Fibroblast of gingiva (primary cell): ENCODE results near the gene SRP68.
"Not testable (repeated sequence)": the region's sequence is repeated elsewhere in the genome, so short reads cannot be mapped to it uniquely, and the experiment has no call there.

Experiments
- DNase-seq: peaks from one replicate; pipeline ENCODE4 v3.0.0-alpha.2; 2011; ENCODE audit warnings: low read depth

SRP68 gene

GRCh38 chr17:76076765-76077583 lies 4.7 kb upstream of the SRP68 start:
- DNase-seq = no peak

- no peak for DNase-seq
Observed at GRCh38 chr17:76076146-76076764, 3.9 kb upstream of the SRP68 start.

- no peak for DNase-seq
Observed at GRCh38 chr17:76075364-76076145, 3.2 kb upstream of the SRP68 start.

- DNase-seq = no peak
Observed at GRCh38 chr17:76074390-76075363, 2.4 kb upstream of the SRP68 start, which contains the start of gene GALR2. Gene GALR2 (plus strand): TSS chr17:76074781. CDS start chr17:76074884, 103 bp downstream.

GRCh38 chr17:76071531-76072147 lies 678 bp downstream of the SRP68 start:
- DNase-seq = no peak

- no peak for DNase-seq
Observed at GRCh38 chr17:76065775-76066174, 6.5 kb downstream of the SRP68 start.

GRCh38 chr17:76063875-76064546 lies 8.3 kb downstream of the SRP68 start:
- no peak for DNase-seq

- not testable (repeated sequence) for DNase-seq
Observed at GRCh38 chr17:76058264-76058663, 14.1 kb downstream of the SRP68 start.

GRCh38 chr17:76056882-76057281 lies 15.4 kb downstream of the SRP68 start:
- no peak for DNase-seq

GRCh38 chr17:76054112-76054476 lies 18.2 kb downstream of the SRP68 start:
- no peak for DNase-seq

GRCh38 chr17:76053246-76054111 lies 18.8 kb downstream of the SRP68 start:
- DNase-seq = no peak

GRCh38 chr17:76051561-76051960 lies 20.8 kb downstream of the SRP68 start:
- DNase-seq = no peak

GRCh38 chr17:76050538-76051467 lies 21.5 kb downstream of the SRP68 start:
- DNase-seq = no peak

- no peak for DNase-seq
Observed at GRCh38 chr17:76049836-76050537, 22.3 kb downstream of the SRP68 start.

GRCh38 chr17:76049239-76049638 lies 23.1 kb downstream of the SRP68 start:
- no peak for DNase-seq

GRCh38 chr17:76048711-76049110 lies 23.6 kb downstream of the SRP68 start:
- no peak for DNase-seq

GRCh38 chr17:76048025-76048605 lies 24.2 kb downstream of the SRP68 start:
- no peak for DNase-seq
